Brain pericyte (primary cell): ENCODE results near the gene COL2A1.
A peak's percentile ranks its signal among the peaks of the same experiment; 100 is the strongest.
"Not testable (repeated sequence)": the region's sequence is repeated elsewhere in the genome, so short reads cannot be mapped to it uniquely, and the experiment has no call there.

Experiments
- DNase-seq: peaks from one replicate; pipeline ENCODE4 v3.0.0-alpha.2; 2012; ENCODE audit warnings: low read depth, low spot score

The COL2A1 gene

GRCh38 chr12:47977046-47977771 lies 27.1 kb downstream of the COL2A1 start:
- DNase-seq = no peak

GRCh38 chr12:47975816-47976215 lies 28.5 kb downstream of the COL2A1 start:
- DNase-seq = no peak

- no peak for DNase-seq
Observed at GRCh38 chr12:47975036-47975620, 29.1 kb downstream of the COL2A1 start.

- DNase-seq = no peak
Observed at GRCh38 chr12:47973870-47974269, 30.4 kb downstream of the COL2A1 start.

DNA sequence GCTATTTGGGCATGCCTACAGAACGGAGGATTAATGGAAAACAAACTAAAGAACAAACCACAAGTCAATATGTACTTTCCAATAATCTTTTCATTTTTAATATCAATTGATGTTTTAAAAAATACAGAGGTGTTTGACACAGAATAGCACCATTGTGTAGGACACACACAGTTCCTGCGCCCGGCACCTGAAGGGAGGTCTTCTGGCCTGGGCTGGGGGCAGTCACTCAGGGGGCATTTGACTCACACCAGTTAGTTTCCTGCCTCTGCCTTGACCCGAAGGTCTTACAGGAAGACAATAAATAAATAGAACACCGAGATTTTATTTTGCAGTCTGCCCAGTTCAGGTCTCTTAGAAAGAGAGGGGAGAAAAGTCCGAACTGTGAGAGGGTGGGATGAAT lies 31.4 kb downstream of the COL2A1 start:
- no peak for DNase-seq

GRCh38 chr12:47970843-47971242 lies 33.4 kb downstream of the COL2A1 start:
- DNase-seq = no peak

DNA sequence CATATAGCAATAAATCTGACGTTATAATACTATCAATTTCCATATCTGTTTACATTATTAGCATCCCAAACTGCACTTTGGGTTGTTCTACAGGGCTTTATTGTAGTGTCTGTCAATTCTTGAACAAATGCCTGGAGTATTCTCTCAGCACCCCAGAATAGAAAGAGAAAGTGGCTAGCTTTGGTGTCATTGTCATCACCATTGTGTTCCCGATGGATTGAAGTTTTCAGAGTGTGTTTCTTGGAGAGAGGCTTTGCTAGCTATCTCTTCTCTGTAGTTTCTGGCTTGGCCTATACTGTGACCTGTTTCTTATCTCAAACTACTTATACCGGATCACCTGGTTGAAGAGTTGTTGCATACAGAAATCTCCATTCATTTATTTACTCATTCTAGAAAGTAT lies 34.4 kb downstream of the COL2A1 start:
- no peak for DNase-seq

DNA sequence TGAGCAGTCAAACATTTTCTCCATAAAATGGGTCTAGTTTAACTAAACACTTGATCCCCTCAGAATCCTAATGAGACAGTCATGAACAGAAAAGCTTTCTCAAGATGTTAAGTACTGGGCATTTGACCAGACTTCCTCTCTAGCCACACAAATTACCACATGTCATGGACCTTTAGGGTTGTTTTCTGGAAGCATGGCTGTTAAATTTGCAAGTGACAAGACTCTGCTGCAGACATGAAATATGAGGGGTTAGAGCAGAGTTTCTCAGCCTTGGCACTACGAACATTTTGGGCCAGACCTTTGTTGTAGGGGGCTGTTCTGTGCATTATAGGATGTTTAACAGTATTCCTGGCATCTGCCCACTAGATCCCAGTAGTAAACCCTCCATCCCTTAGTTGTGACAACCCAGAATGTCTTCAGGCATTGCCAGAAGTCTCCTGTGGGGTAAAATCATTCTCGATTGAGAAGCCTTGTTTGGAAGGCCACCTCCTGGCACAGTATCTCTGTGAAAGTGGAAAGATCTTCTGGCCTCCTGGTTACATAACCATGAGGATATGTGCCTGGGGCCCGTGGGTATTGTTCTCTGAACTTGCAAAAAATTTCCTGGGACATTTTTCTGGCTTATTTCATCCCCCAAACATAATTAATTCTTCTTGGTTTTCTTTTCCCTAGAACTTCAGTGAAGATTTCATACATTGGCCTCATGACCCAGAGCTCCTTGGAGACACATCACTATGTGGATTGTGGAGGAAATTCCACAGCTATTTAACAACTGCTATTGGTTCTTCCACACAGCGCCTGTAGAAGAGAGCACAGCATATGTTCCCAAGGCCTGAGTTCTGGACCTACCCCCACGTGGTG lies 36.6 kb downstream of the COL2A1 start:
- DNase-seq = no peak

DNA sequence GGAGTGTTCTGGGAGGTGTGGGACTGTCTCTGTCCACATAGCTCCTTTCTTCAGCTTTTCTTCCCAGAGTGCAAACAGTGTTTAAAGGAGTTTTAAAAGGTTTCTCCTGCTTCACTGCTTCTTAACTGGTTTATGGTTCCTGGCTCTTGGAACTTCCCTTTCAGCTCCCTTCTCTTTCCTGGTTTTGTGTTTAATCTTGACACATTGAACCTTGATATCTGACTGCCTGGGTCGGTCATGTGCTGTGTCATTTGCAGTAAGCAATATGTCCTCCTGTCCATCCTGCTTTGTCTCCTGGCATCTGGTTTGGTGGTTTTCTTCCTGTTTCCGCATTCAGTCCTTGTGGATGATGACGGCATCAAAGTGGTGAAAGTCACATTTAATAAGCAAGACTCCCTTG lies 38.7 kb downstream of the COL2A1 start:
- DNase-seq = no peak

DNA sequence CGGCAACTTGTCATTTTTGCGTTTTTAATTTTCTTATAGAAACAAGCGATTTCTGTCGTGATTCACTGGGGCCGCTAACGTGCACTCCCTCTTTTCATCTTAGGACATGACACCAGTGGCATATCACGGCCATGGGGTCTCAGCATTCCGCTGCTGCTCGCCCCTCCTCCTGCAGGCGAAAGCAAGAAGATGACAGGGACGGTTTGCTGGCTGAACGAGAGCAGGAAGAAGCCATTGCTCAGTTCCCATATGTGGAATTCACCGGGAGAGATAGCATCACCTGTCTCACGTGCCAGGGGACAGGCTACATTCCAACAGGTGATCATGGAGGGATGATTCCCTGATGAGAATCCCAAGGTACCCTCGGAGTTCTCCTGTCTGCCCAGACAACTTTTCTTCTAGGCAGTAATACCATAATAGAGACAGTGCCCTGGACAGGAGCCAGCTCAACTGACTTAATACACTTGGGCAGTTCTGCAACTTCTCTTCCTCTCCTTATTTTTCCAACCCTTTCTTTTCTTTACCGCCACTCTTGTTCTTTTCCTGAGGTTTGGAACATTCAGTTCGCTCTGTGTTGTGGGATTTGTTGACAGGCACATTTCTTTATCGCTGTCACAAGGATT lies 40.1 kb downstream of the COL2A1 start:
- DNase-seq = no peak

- peak; percentile 82 for DNase-seq
Observed at GRCh38 chr12:47963340-47964040, 40.8 kb downstream of the COL2A1 start, which contains the start of gene TMEM106C. Gene TMEM106C, plus strand, starts transcription at chr12:47963596. Its CDS starts 641 bp downstream, at chr12:47964237.

DNA sequence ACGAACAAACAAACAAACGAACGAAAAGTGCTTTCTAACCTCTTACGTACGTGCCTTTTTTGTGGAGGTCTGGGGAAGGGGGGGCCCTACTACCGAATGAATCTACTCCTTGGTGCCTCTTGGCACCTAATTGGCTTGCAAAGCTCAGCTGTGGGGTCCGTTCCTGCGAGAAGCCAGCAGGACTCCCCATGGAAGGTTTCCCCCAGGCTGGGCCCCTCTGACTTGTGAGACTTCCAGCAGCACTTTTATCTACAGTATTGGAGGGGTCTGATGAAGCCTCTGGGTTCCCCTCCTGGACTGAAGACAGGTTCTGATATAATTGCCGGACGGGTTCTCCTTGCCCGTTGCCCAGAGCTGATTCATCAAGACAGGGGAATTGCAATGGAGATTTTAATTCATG lies 42.1 kb downstream of the COL2A1 start:
- DNase-seq = no peak

DNA sequence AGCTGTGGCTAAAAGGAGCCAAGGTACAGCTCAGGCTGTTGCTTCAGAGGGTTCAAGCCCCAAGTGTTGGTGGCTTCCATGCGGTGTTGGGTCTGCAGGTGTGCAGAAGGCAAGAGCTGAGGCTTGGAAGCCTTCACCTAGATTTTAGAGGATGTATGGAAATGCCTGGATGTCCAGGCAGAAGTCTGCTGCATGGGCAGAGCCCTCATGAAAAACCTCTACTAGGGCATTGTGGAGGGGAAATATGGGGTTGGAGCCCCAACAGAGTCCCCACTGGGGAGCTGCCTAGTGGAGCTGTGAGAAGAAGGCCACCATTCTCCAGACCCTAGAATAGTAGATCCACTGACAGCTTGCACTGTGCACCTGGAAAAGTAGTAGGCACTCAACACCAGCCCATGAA lies 46.6 kb downstream of the COL2A1 start:
- DNase-seq = not testable (repeated sequence)

GRCh38 chr12:47955059-47955458 lies 49.2 kb downstream of the COL2A1 start:
- no peak for DNase-seq

- no peak for DNase-seq
Observed at GRCh38 chr12:47954467-47955045, 49.7 kb downstream of the COL2A1 start.

GRCh38 chr12:47954058-47954457 lies 50.2 kb downstream of the COL2A1 start:
- DNase-seq = no peak

DNA sequence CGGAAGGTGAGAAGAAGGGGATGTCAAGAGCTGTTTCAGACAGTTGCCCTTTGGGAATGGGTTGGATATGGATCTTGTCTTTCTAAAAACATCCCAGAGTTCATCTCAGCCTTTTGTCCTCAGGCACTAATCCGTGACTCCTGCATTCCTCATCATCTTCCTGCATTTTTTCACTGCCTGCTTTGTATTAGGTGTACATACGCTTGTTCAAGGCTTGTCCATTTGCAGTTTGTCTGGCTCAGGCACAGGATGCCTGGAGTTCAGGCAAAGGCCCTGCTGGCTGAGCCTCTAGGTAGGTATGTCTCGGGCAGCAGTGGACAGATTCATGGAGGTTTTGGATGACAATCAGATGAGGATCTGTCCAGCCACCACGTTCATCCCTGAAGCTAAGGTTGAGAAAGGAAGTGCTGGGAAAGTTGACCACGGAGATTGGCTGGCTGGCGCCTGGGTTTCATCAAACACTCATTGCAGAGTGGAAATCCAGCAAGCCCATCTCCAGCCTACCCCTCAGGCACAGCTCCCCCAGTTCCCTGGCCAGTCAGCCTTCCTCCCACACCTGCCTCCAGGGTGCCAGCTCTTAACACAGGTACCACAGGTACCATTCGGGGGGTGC lies 53.3 kb downstream of the COL2A1 start:
- no peak for DNase-seq

DNA sequence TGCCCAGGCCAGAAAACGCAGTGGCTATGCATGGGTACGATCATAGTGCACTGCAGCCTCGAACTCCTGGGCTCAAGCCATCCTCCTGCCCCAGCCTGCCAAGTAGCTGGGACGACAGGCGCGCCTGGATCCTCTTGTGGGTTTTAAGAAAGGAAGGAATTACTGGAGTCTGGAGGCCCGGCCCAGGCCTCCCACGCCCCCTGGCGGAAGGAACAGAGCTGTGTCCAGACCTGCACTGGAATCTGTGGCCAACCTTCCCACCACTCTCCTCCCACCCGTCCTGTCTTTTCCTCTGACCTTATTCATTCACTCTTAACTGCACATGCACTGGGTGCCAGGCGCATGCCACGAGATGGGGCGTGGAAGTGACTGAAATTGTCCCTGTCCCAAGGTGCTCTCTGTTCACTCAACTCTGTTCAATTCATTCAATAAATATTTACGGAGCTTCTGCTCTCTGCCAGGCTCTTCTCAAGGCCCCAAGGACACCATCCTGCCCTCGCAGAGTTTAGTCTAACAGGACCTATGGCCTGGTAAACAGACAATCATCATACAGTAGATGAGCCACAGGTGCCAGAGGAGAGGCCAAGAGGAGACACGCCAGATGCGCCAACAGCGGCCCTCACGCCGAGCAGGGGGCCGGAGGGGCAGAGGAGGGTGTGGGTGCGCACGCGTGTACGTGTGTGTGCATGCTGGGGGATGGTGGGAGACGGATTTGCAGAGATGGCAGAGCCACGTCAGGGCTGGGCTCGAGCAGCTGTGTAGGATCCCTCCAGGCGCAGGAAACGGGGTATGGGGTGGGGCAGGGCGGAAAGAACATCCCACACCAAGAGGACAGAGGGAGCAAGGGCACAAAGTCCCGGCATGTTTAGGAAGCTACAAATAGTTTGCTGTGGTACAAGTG lies 54.6 kb downstream of the COL2A1 start:
- DNase-seq = no peak

DNA sequence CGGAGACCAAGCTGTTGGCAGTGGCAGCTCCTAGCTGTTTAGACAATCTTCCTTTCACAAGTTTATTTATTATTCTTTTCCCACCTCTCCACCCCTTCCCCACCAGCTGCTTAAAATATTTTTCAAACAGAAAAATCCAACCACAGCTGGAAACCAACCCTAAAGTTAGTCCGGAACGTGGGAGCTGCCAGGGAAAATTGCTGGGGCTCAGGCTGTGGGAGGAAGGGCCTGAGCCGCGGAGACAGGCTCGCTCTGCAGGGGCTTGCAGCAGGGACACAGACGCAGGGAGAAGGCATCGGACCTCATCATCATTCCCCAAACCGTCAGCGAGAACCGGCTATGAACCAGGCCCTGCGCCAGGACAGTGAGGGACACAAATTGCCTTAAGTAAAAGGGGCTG lies 56.9 kb downstream of the COL2A1 start:
- no peak for DNase-seq
